ENCODE measurements around the gene TIAM1.

Gene TIAM1

GRCh38 chr21:31157756-31158155 is 186.3 kb downstream of the TIAM1 start:
- TF ChIP-seq, protein P1, sequence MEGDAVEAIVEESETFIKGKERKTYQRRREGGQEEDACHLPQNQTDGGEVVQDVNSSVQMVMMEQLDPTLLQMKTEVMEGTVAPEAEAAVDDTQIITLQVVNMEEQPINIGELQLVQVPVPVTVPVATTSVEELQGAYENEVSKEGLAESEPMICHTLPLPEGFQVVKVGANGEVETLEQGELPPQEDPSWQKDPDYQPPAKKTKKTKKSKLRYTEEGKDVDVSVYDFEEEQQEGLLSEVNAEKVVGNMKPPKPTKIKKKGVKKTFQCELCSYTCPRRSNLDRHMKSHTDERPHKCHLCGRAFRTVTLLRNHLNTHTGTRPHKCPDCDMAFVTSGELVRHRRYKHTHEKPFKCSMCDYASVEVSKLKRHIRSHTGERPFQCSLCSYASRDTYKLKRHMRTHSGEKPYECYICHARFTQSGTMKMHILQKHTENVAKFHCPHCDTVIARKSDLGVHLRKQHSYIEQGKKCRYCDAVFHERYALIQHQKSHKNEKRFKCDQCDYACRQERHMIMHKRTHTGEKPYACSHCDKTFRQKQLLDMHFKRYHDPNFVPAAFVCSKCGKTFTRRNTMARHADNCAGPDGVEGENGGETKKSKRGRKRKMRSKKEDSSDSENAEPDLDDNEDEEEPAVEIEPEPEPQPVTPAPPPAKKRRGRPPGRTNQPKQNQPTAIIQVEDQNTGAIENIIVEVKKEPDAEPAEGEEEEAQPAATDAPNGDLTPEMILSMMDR (conservative IDR thresholded peaks at IDR 0.05; ENCODE audit: control insufficient read depth, insufficient read depth, low read depth, low read length): no peak
- DNase-seq (ENCODE audit: low read depth): no peak
- H3K4me3 ChIP-seq (ENCODE audit: control insufficient read depth, low read depth, low read length): no peak overlapping the region

DNA sequence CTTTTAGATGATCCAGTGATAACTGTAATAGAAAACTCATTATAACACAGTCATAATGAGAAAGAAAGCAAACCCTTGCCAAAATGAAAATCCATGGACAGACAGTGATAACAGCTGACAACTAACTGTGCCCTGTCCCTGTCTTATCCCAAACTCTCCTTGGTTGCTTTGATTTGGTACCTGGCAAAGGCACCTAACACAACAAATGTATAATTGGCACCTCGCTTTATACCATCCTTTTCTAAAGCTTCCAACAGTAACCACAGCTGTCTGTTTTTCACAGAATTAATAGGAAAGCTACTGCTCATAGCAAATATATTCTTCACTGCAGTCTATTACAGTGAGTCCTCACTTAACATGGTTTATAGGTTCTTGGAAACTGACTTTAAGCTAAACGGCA is 187.4 kb downstream of the TIAM1 start:
- TF ChIP-seq, protein P1 (conservative IDR thresholded peaks at IDR 0.05; ENCODE audit: control insufficient read depth, insufficient read depth, low read depth, low read length): no peak
- no peak overlapping the region for H3K4me3 ChIP-seq (ENCODE audit: control insufficient read depth, low read depth, low read length)
- no peak for DNase-seq (ENCODE audit: low read depth)

DNA sequence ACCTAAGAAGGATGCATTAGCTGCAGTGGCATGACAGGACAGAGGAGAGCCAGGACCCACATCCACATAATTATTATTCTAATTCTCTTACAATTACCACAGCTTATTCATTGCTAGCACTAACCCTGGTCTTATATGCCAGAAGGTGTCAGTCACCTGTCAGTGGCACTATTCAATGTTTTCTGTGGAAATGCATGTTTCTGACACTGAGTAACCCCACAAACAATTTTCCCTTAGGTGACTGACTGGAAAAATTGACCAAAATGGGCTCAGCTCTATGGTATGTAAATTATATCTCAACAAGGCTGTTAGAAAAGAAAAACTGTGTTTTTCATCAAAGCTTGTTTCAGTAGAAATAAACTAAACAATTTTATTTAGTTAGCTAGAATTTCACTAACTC is 187.9 kb downstream of the TIAM1 start:
- TF ChIP-seq, protein P1 (conservative IDR thresholded peaks at IDR 0.05; ENCODE audit: control insufficient read depth, insufficient read depth, low read depth, low read length): no peak
- H3K4me3 ChIP-seq (ENCODE audit: control insufficient read depth, low read depth, low read length): no peak overlapping the region
- DNase-seq (ENCODE audit: low read depth): no peak

DNA sequence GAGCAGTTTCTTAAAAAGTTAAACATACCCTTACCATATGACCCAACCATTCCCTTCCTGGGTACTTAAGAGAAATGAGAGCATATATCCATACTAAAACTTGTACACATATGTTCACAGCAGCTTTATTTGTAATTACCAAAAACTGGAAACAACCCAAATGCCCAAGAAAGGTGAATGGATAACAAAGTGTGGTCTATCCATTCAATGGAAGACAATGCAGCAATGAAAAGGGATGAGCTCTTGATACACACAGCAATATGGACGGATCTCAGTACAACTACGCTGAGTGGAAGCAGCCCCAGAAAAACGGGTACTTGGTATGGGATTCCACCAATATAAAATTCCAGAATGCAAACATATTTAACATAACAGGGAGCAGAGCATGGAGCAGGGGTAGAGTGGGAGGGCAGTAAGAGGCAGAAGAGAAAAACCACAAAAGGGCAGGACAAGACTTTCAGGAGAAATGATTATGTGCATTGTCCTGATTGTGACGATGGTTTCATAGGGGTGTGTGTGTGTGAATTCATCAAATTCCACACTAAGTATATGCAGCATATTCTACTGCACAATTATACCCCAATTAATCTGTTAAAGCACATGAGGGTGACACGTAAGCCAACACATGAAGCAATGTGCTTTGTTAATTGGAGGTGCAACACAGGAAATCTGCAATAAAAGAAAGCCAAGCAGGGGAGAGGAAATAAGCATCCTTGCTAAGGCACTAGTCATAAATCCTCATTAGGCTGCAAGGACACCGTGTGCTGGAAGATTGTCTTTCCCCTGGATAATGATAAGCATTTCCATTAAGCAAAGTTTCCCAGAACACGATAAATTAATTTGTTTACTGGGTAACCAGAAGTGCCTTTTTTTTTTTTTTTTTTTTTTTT is 192.7 kb downstream of the TIAM1 start:
- H3K4me3 ChIP-seq (ENCODE audit: control insufficient read depth, low read depth, low read length): no peak overlapping the region
- DNase-seq (ENCODE audit: low read depth): no peak
- TF ChIP-seq, protein P1 (conservative IDR thresholded peaks at IDR 0.05; ENCODE audit: control insufficient read depth, insufficient read depth, low read depth, low read length): no peak

DNA sequence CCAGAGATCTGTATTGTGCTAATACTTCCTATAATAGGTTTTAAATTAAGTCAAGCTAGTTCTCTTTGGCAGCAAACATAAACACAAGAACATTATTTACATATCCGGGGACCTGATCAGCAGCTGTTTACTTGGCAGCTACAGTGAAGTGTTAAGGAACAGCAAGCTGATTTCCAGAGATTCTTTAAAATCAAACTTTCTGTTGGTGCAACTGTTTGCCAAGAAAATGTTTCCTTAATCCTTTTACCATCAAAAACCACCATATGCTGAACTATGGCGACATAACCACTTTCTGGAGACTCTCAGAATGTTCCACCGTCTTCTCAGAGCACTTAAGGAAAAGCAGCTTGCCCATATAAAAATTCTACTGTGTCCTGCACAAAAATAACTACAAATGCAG is 198.8 kb downstream of the TIAM1 start:
- no peak overlapping the region for H3K4me3 ChIP-seq (ENCODE audit: control insufficient read depth, low read depth, low read length)
- TF ChIP-seq, protein P1 (conservative IDR thresholded peaks at IDR 0.05; ENCODE audit: control insufficient read depth, insufficient read depth, low read depth, low read length): no peak
- DNase-seq (ENCODE audit: low read depth): no peak

GRCh38 chr21:31143036-31143435 is 201.0 kb downstream of the TIAM1 start:
- H3K4me3 ChIP-seq (ENCODE audit: control insufficient read depth, low read depth, low read length): no peak overlapping the region
- TF ChIP-seq, protein P1 (conservative IDR thresholded peaks at IDR 0.05; ENCODE audit: control insufficient read depth, insufficient read depth, low read depth, low read length): no peak
- no peak for DNase-seq (ENCODE audit: low read depth)
